Hepatocyte (in vitro differentiated cells): ENCODE measurements around the gene EFNB2. TPM values are rescaled to one million over a fixed set of nuclear protein-coding genes. Genes with fewer than 3 reads are reported as not detected.

ENCODE experiments used
- DNase-seq: peaks from one replicate; pipeline ENCODE4 v3.0.0-alpha.2; 2016; ENCODE audit warnings: low spot score
- H2AFZ ChIP-seq: fragments of 200-600 bp; sonication (generic); 2 replicates; pipeline ENCODE4 v1.6.0; 2016; ENCODE audit warnings: antibody characterized with exemption, mild to moderate bottlenecking
- H3K27ac ChIP-seq: fragments of 200-600 bp; sonication (generic); 2 replicates; pipeline ENCODE4 v1.5.1; 2016; ENCODE audit warnings: mild to moderate bottlenecking
- H3K27me3 ChIP-seq: fragments of 200-600 bp; sonication (generic); 2 replicates; pipeline ENCODE4 v1.6.1; 2016
- H3K36me3 ChIP-seq: fragments of 200-600 bp; sonication (generic); replicated peaks from 2 replicates; pipeline ENCODE4 v1.5.1; 2016; ENCODE audit warnings: low read depth; ENCODE audit not compliant: insufficient read depth
- H3K4me1 ChIP-seq: fragments of 200-600 bp; sonication (generic); 2 replicates; pipeline ENCODE4 v1.5.1; 2016; ENCODE audit warnings: mild to moderate bottlenecking, moderate library complexity; ENCODE audit not compliant: insufficient read depth
- H3K4me2 ChIP-seq: fragments of 200-600 bp; sonication (generic); 2 replicates; pipeline ENCODE4 v1.6.0; 2016
- H3K4me3 ChIP-seq: fragments of 200-600 bp; sonication (generic); 2 replicates; pipeline ENCODE4 v1.5.1; 2016; ENCODE audit warnings: mild to moderate bottlenecking
- H3K79me2 ChIP-seq: fragments of 200-600 bp; sonication (generic); 2 replicates; pipeline ENCODE4 v1.6.0; 2017; ENCODE audit warnings: mild to moderate bottlenecking
- H3K9me2 ChIP-seq: fragments of 200-600 bp; sonication (generic); replicated peaks from 2 replicates; pipeline ENCODE4 v1.6.0; 2017; ENCODE audit warnings: mild to moderate bottlenecking; ENCODE audit not compliant: insufficient read depth
- H3K9me3 ChIP-seq: fragments of 200-600 bp; sonication (generic); 2 replicates; pipeline ENCODE4 v1.5.1; 2016; ENCODE audit warnings: low read depth, mild to moderate bottlenecking
- H4K20me1 ChIP-seq: fragments of 200-600 bp; sonication (generic); 2 replicates; pipeline ENCODE4 v1.6.0; 2016; ENCODE audit warnings: mild to moderate bottlenecking; ENCODE audit not compliant: insufficient read depth, poor library complexity, severe bottlenecking
- CTCF ChIP-seq: fragments of 200-600 bp; sonication (generic); IDR thresholded peaks from 2 replicates; pipeline ENCODE4 v1.5.1; 2016; ENCODE audit warnings: antibody characterized with exemption, mild to moderate bottlenecking; ENCODE audit not compliant: poor library complexity
- EZH2 ChIP-seq: fragments of 200-600 bp; sonication (generic); IDR thresholded peaks from 2 replicates; pipeline ENCODE4 v1.6.1; 2016; ENCODE audit warnings: antibody characterized with exemption, mild to moderate bottlenecking, borderline replicate concordance
- EZH2phosphoT487 ChIP-seq: fragments of 200-600 bp; sonication (generic); IDR thresholded peaks from one replicate; pipeline ENCODE4 v1.6.1; 2018; ENCODE audit warnings: antibody characterized with exemption, mild to moderate bottlenecking, low read depth, moderate library complexity; ENCODE audit not compliant: unreplicated experiment, severe bottlenecking
- WGBS: methylation state at CpG from one replicate; pipeline ENCODE4 v1.1.6; 2016; ENCODE audit warnings: low lambda C conversion rate; ENCODE audit errors: missing lambda C conversion rate; 5-methylcytosine and 5-hydroxymethylcytosine counted together
- polyA plus RNA-seq: library from polyadenylated mRNA; unstranded; fragments of >200 nt; fragmentation: Nextera tagmentation; extraction: Ambion mirVana; gene quantifications from 2 replicates; pipeline ENCODE4 v1.2.1, GENCODE V29; 2016
- total RNA-seq: library from RNA; depleted of rRNA; stranded (reverse); fragments of >200 nt; gene quantifications from 2 replicates; pipeline ENCODE4 v1.2.3, GENCODE V29; 2014

Gene EFNB2
- total and polyA plus RNA-seq, 2 experiments from 2014 or later, result 62.4 to 63.3 TPM

GRCh38 chr13:106488076-106488475 is 47.4 kb downstream of the EFNB2 start:
- Histone ChIP-seq H3K27ac (peak overlapping the region; percentile 58), H3K4me3 (no peak overlapping the region), H3K9me3 (no peaks in the 10 kb centered on the region), H3K4me2 (peak overlapping the region; percentile 30), H3K36me3 (no peaks in the 10 kb centered on the region), H3K27me3 (no peaks in the 10 kb centered on the region), H3K9me2 (no peaks in the 10 kb centered on the region), H4K20me1 (peaks cover 3% of the 10 kb centered on the region), H3K4me1 (peaks cover 16% of the 10 kb centered on the region), H2AFZ (no peak overlapping the region), H3K79me2 (peaks cover 13% of the 10 kb centered on the region)
- DNase-seq, result no peak
- no peak for TF ChIP-seq EZH2phosphoT487
- 65% methylated on average over 8 of the region's 8 CpGs for WGBS

GRCh38 chr13:106487129-106487528 is 48.3 kb downstream of the EFNB2 start:
- WGBS, result 78% methylated on average over 6 of the region's 6 CpGs
- Histone ChIP-seq H3K27me3 (no peaks in the 10 kb centered on the region), H3K27ac (peak overlapping the region; percentile 58), H3K4me1 (peaks cover 16% of the 10 kb centered on the region), H3K4me2 (peak overlapping the region; percentile 26), H3K79me2 (peaks cover 11% of the 10 kb centered on the region), H3K4me3 (no peak overlapping the region), H2AFZ (no peak overlapping the region), H3K9me3 (no peaks in the 10 kb centered on the region), H4K20me1 (peaks cover 3% of the 10 kb centered on the region), H3K36me3 (no peaks in the 10 kb centered on the region), H3K9me2 (no peaks in the 10 kb centered on the region)
- TF ChIP-seq CTCF, result no peak
- TF ChIP-seq EZH2phosphoT487, result no peak
- TF ChIP-seq EZH2, result no peak
- peak; percentile 50 for DNase-seq

- H3K79me2 ChIP-seq, result peaks cover 6% of the 10 kb centered on the region
- no peaks in the 10 kb centered on the region for H3K36me3 ChIP-seq
- H3K4me2 ChIP-seq, result no peak overlapping the region
- 92% methylated on average over 2 of the region's 2 CpGs for WGBS
- H3K4me3 ChIP-seq, result no peak overlapping the region
- H3K9me2 ChIP-seq, result no peaks in the 10 kb centered on the region
- no peak for DNase-seq
- no peak overlapping the region for H2AFZ ChIP-seq
- H4K20me1 ChIP-seq, result peaks cover 2% of the 10 kb centered on the region
- H3K27ac ChIP-seq, result no peak overlapping the region
- H3K27me3 ChIP-seq, result no peaks in the 10 kb centered on the region
- H3K4me1 ChIP-seq, result peaks cover 16% of the 10 kb centered on the region
- TF ChIP-seq CTCF (no peak), EZH2 (no peak), EZH2phosphoT487 (no peak)
- H3K9me3 ChIP-seq, result no peaks in the 10 kb centered on the region
These were observed 49.2 kb downstream of the EFNB2 start for GRCh38 chr13:106486287-106486686.

GRCh38 chr13:106484537-106485193 is 50.8 kb downstream of the EFNB2 start:
- H3K4me2 ChIP-seq, result peak overlapping the region; percentile 13
- no peak for DNase-seq
- no peak overlapping the region for H3K27ac ChIP-seq
- H3K36me3 ChIP-seq, result no peaks in the 10 kb centered on the region
- no peak overlapping the region for H2AFZ ChIP-seq
- H4K20me1 ChIP-seq, result no peaks in the 10 kb centered on the region
- WGBS, result 68% methylated on average over 12 of the region's 12 CpGs
- no peaks in the 10 kb centered on the region for H3K9me3 ChIP-seq
- TF ChIP-seq EZH2phosphoT487 (no peak), CTCF (no peak), EZH2 (no peak)
- peaks cover 16% of the 10 kb centered on the region for H3K4me1 ChIP-seq
- no peaks in the 10 kb centered on the region for H3K9me2 ChIP-seq
- H3K4me3 ChIP-seq, result no peak overlapping the region
- no peaks in the 10 kb centered on the region for H3K27me3 ChIP-seq
- H3K79me2 ChIP-seq, result no peaks in the 10 kb centered on the region
